ENCODE data around the gene CASZ1.

DNA sequence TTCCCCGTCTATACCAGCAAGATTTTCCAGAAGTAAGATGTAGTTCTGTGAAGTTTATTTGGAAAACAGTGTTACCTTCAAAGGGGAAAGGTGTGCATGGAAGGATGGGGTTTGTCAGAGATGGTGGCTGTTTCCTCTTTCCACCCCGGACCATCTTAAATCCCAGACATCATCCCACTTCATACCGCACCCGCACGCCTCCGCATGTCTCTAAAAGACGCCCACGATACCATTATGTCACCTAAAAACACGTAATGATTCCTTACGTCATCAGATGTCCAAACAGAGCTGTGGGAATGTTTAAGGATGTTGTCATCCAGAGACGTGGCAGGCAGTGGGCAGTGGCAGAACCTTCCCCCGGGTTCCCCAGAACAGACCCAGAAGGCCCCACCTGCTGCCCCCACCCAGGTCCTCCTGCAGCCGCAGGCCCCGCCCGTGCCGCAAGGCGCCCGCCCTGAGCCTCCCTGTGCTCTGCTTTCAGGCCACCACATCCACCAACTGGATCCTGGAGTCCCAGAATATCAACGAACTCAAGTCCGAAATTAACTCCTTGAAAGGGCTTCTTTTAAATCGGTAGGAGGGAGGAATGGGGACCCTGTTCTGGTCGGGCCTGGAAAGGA is 169.5 kb downstream of the CASZ1 start:
- TF ChIP-seq GATA2 (IDR thresholded peaks at IDR 0.05; ENCODE audit: low read depth, low read length) (no peak), GATA3 (IDR thresholded peaks at IDR 0.05; ENCODE audit: low read depth, low read length) (no peak)

All from SH-SY5Y (cell line).